WTC11 (cell line): Measurements from ENCODE around the gene ALK. TPM values are rescaled to one million over a fixed set of nuclear protein-coding genes. Genes with fewer than 3 reads are reported as not detected.

Experiments
- ATAC-seq: fragments of 200-7000 bp; cut with Tn5 transposase; 2 replicates; pipeline ENCODE4 v1.10.0; 2021; ENCODE audit warnings: mild to moderate bottlenecking, moderate library complexity
- CTCF ChIA-PET: fragments of 300-600 bp; sonication (Branson Sonifier 250); formaldehyde crosslinking; loops from one replicate; lab custom pipeline; 2021; ENCODE audit warnings: antibody characterized with exemption; lab: Charles Lee
- POLR2A ChIA-PET: fragments of 350-600 bp; sonication (Branson Sonifier 250); formaldehyde crosslinking; loops from one replicate; lab custom pipeline; 2021; ENCODE audit warnings: antibody characterized with exemption; lab: Charles Lee
- DNase-seq: peaks from one replicate; pipeline ENCODE4 v3.0.0; 2021; ENCODE audit warnings: low spot score
- H3K27ac Mint-ChIP-seq: 2 replicates; pipeline ENCODE4 v1.8.0; 2021; ENCODE audit warnings: mixed read lengths
- H3K27me3 Mint-ChIP-seq: 2 replicates; pipeline ENCODE4 v1.8.0; 2021; ENCODE audit warnings: low read depth, mild to moderate bottlenecking, moderate library complexity, mixed read lengths
- H3K36me3 Mint-ChIP-seq: 2 replicates; pipeline ENCODE4 v1.8.0; 2021; ENCODE audit warnings: mixed read lengths
- H3K4me1 Mint-ChIP-seq: 2 replicates; pipeline ENCODE4 v1.8.0; 2022; ENCODE audit warnings: mixed read lengths
- H3K4me3 Mint-ChIP-seq: 2 replicates; pipeline ENCODE4 v1.8.0; 2021; ENCODE audit warnings: mild to moderate bottlenecking, moderate library complexity, mixed read lengths
- H3K9me3 Mint-ChIP-seq: 2 replicates; pipeline ENCODE4 v1.8.0; 2021; ENCODE audit warnings: mixed read lengths
- CREM ChIP-seq: sonication (generic); formaldehyde crosslinking; IDR thresholded peaks from 2 replicates; pipeline ENCODE4 v1.8.1; 2022; ENCODE audit warnings: mild to moderate bottlenecking, missing genetic modification reagents, moderate library complexity
- ELF4 ChIP-seq: sonication (generic); formaldehyde crosslinking; IDR thresholded peaks from 2 replicates; pipeline ENCODE4 v1.8.1; 2022; ENCODE audit warnings: low read depth, mild to moderate bottlenecking, moderate library complexity, missing genetic modification reagents
- ETV6 ChIP-seq: sonication (generic); formaldehyde crosslinking; IDR thresholded peaks from 2 replicates; pipeline ENCODE4 v1.8.1; 2022; ENCODE audit warnings: mild to moderate bottlenecking, missing genetic modification reagents
- FOXP1 ChIP-seq: sonication (generic); formaldehyde crosslinking; IDR thresholded peaks from 2 replicates; pipeline ENCODE4 v1.8.0; 2022; ENCODE audit warnings: missing genetic modification reagents, mild to moderate bottlenecking, moderate library complexity, borderline replicate concordance
- NFATC4 ChIP-seq: fragments of 250-450 bp; sonication (Bioruptor Pico); IDR thresholded peaks from 2 replicates; pipeline ENCODE4 v1.9.0; 2021; ENCODE audit warnings: mild to moderate bottlenecking
- NFE2L1 ChIP-seq: sonication (generic); formaldehyde crosslinking; IDR thresholded peaks from 2 replicates; pipeline ENCODE4 v1.8.1; 2023; ENCODE audit warnings: missing genetic modification reagents
- RORB ChIP-seq: fragments of 250-450 bp; sonication (Bioruptor Pico); IDR thresholded peaks from 2 replicates; pipeline ENCODE4 v1.9.0; 2021; ENCODE audit warnings: mild to moderate bottlenecking
- SMAD3 ChIP-seq: sonication (generic); formaldehyde crosslinking; IDR thresholded peaks from 2 replicates; pipeline ENCODE4 v1.8.0; 2022; ENCODE audit warnings: missing genetic modification reagents, mild to moderate bottlenecking, borderline replicate concordance
- ZNF121 ChIP-seq: sonication (generic); formaldehyde crosslinking; IDR thresholded peaks from 2 replicates; pipeline ENCODE4 v1.8.0; 2023; ENCODE audit warnings: missing genetic modification reagents
- ZNF263 ChIP-seq: sonication (generic); formaldehyde crosslinking; IDR thresholded peaks from 2 replicates; pipeline ENCODE4 v1.8.1; 2022; ENCODE audit warnings: low read depth, mild to moderate bottlenecking, moderate library complexity, missing genetic modification reagents
- total RNA-seq: library from RNA; stranded (reverse); gene quantifications from 3 replicates; pipeline ENCODE4 v1.2.3, GENCODE V29; 2021
- TF ChIP-seq, protein P1 (sequence below): sonication (generic); formaldehyde crosslinking; IDR thresholded peaks from 2 replicates; pipeline ENCODE4 v1.8.0; 2022; ENCODE audit warnings: mild to moderate bottlenecking, missing genetic modification reagents
- TF ChIP-seq, protein P2 (sequence below): fragments of 250-450 bp; sonication (Bioruptor Pico); conservative IDR thresholded peaks from 2 replicates; pipeline ENCODE4 v1.9.0; 2021; ENCODE audit warnings: mild to moderate bottlenecking
- TF ChIP-seq, protein P3 (sequence below): fragments of 200-600 bp; IDR thresholded peaks from 2 replicates; pipeline ENCODE4 v1.8.0; 2022; ENCODE audit warnings: antibody characterized with exemption
- TF ChIP-seq, protein P4 (sequence below): fragments of 250-450 bp; sonication (Bioruptor Pico); IDR thresholded peaks from 2 replicates; pipeline ENCODE4 v1.8.0; 2021; ENCODE audit warnings: mild to moderate bottlenecking
- TF ChIP-seq, protein P5 (sequence below): sonication (generic); formaldehyde crosslinking; conservative IDR thresholded peaks from 2 replicates; pipeline ENCODE4 v1.8.1; 2023; ENCODE audit warnings: mild to moderate bottlenecking, low read depth, missing genetic modification reagents, moderate library complexity
- TF ChIP-seq, protein P6 (sequence below): sonication (generic); formaldehyde crosslinking; IDR thresholded peaks from 2 replicates; pipeline ENCODE4 v1.8.1; 2023; ENCODE audit warnings: mild to moderate bottlenecking, missing genetic modification reagents
- TF ChIP-seq, protein P7 (sequence below): sonication (generic); formaldehyde crosslinking; IDR thresholded peaks from 2 replicates; pipeline ENCODE4 v1.8.1; 2022; ENCODE audit warnings: mild to moderate bottlenecking, moderate library complexity, missing genetic modification reagents
- TF ChIP-seq, protein P8 (sequence below): sonication (generic); formaldehyde crosslinking; IDR thresholded peaks from 2 replicates; pipeline ENCODE4 v1.8.0; 2022; ENCODE audit warnings: mild to moderate bottlenecking, missing genetic modification reagents
- TF ChIP-seq, protein P9 (sequence below): fragments of 250-450 bp; sonication (Bioruptor Pico); IDR thresholded peaks from 2 replicates; pipeline ENCODE4 v1.9.0; 2021; ENCODE audit warnings: mild to moderate bottlenecking

ALK gene
- total RNA-seq, 1 experiment from 2014 or later: not detected

DNA sequence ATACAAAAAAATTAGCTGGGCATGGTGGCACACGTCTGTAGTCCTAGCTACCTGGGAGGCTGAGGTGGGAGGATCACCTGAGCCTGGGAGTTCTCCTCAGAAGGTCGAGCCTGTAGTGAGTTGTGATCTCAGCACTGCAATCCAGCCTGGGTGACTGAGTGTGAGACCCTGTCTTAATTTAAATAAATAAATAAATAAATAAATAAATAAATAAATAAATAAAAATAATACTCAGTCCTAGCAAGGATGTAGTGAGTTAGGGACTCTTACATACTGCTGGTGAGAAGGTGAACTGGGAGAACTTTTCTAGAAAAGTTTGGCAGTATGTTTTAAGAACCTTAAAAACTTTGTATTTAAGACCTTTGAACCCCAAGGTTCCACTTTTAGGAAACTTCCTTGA is 576.1 kb downstream of the ALK start:
- Mint-ChIP-seq H3K4me1 (peaks cover 3% of the 10 kb centered on the region; the same call in 1 of the 2 replicates), H3K9me3 (no peaks in the 10 kb centered on the region), H3K36me3 (no peaks in the 10 kb centered on the region), H3K27ac (no peak overlapping the region), H3K4me3 (no peak overlapping the region), H3K27me3 (no peaks in the 10 kb centered on the region)
- CTCF ChIA-PET: no interaction called here
- POLR2A ChIA-PET: no interaction called here
- TF ChIP-seq, protein P1, sequence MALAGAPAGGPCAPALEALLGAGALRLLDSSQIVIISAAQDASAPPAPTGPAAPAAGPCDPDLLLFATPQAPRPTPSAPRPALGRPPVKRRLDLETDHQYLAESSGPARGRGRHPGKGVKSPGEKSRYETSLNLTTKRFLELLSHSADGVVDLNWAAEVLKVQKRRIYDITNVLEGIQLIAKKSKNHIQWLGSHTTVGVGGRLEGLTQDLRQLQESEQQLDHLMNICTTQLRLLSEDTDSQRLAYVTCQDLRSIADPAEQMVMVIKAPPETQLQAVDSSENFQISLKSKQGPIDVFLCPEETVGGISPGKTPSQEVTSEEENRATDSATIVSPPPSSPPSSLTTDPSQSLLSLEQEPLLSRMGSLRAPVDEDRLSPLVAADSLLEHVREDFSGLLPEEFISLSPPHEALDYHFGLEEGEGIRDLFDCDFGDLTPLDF (CRISPR knock-in tag): no peak
- TF ChIP-seq, protein P2, sequence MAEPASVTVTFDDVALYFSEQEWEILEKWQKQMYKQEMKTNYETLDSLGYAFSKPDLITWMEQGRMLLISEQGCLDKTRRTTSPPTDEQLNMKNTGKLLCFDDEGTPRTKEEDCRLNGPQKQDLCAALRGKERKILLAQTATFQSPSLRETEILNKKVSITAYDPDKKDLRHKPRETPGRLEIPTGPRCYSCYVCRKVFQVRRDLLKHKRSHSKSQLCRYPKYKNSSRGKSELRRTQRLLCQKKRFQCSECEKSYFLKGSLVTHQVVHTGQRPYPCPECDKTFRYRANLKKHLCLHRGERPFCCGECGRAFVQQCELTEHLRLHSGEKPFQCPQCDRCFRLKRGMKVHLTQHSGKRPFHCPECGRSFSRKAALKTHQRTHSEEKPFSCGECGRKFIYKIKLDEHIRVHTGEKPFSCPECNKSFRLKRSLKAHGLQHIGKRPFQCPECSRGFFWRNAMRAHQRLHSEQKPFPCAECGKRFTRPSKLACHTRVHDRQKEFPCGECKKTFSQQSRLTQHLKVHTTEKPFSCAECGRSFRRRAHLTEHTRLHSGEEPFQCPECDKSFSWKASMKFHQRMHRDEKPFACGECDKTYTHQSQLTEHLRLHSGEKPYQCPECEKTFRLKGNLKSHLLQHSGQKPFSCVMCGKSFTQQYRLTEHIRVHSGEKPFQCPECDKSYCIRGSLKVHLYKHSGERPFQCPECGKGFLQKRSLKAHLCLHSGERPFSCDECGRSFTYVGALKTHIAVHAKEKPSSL (CRISPR knock-in tag): no peak
- TF ChIP-seq, protein P3, sequence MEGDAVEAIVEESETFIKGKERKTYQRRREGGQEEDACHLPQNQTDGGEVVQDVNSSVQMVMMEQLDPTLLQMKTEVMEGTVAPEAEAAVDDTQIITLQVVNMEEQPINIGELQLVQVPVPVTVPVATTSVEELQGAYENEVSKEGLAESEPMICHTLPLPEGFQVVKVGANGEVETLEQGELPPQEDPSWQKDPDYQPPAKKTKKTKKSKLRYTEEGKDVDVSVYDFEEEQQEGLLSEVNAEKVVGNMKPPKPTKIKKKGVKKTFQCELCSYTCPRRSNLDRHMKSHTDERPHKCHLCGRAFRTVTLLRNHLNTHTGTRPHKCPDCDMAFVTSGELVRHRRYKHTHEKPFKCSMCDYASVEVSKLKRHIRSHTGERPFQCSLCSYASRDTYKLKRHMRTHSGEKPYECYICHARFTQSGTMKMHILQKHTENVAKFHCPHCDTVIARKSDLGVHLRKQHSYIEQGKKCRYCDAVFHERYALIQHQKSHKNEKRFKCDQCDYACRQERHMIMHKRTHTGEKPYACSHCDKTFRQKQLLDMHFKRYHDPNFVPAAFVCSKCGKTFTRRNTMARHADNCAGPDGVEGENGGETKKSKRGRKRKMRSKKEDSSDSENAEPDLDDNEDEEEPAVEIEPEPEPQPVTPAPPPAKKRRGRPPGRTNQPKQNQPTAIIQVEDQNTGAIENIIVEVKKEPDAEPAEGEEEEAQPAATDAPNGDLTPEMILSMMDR: no peak
- TF ChIP-seq ZNF263 (no peak), CREM (no peak), FOXP1 (no peak), ETV6 (CRISPR knock-in tag) (no peak), NFE2L1 (CRISPR knock-in tag) (no peak)
- TF ChIP-seq, protein P4, sequence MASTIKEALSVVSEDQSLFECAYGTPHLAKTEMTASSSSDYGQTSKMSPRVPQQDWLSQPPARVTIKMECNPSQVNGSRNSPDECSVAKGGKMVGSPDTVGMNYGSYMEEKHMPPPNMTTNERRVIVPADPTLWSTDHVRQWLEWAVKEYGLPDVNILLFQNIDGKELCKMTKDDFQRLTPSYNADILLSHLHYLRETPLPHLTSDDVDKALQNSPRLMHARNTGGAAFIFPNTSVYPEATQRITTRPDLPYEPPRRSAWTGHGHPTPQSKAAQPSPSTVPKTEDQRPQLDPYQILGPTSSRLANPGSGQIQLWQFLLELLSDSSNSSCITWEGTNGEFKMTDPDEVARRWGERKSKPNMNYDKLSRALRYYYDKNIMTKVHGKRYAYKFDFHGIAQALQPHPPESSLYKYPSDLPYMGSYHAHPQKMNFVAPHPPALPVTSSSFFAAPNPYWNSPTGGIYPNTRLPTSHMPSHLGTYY (CRISPR knock-in tag): no peak
- TF ChIP-seq, protein P5, sequence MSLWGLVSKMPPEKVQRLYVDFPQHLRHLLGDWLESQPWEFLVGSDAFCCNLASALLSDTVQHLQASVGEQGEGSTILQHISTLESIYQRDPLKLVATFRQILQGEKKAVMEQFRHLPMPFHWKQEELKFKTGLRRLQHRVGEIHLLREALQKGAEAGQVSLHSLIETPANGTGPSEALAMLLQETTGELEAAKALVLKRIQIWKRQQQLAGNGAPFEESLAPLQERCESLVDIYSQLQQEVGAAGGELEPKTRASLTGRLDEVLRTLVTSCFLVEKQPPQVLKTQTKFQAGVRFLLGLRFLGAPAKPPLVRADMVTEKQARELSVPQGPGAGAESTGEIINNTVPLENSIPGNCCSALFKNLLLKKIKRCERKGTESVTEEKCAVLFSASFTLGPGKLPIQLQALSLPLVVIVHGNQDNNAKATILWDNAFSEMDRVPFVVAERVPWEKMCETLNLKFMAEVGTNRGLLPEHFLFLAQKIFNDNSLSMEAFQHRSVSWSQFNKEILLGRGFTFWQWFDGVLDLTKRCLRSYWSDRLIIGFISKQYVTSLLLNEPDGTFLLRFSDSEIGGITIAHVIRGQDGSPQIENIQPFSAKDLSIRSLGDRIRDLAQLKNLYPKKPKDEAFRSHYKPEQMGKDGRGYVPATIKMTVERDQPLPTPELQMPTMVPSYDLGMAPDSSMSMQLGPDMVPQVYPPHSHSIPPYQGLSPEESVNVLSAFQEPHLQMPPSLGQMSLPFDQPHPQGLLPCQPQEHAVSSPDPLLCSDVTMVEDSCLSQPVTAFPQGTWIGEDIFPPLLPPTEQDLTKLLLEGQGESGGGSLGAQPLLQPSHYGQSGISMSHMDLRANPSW (CRISPR knock-in tag): no peak
- TF ChIP-seq, protein P6, sequence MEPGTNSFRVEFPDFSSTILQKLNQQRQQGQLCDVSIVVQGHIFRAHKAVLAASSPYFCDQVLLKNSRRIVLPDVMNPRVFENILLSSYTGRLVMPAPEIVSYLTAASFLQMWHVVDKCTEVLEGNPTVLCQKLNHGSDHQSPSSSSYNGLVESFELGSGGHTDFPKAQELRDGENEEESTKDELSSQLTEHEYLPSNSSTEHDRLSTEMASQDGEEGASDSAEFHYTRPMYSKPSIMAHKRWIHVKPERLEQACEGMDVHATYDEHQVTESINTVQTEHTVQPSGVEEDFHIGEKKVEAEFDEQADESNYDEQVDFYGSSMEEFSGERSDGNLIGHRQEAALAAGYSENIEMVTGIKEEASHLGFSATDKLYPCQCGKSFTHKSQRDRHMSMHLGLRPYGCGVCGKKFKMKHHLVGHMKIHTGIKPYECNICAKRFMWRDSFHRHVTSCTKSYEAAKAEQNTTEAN (CRISPR knock-in tag): no peak
- TF ChIP-seq, protein P7, sequence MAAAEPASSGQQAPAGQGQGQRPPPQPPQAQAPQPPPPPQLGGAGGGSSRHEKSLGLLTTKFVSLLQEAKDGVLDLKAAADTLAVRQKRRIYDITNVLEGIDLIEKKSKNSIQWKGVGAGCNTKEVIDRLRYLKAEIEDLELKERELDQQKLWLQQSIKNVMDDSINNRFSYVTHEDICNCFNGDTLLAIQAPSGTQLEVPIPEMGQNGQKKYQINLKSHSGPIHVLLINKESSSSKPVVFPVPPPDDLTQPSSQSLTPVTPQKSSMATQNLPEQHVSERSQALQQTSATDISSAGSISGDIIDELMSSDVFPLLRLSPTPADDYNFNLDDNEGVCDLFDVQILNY (CRISPR knock-in tag): no peak
- DNase-seq (no peak), ATAC-seq (no peak)

DNA sequence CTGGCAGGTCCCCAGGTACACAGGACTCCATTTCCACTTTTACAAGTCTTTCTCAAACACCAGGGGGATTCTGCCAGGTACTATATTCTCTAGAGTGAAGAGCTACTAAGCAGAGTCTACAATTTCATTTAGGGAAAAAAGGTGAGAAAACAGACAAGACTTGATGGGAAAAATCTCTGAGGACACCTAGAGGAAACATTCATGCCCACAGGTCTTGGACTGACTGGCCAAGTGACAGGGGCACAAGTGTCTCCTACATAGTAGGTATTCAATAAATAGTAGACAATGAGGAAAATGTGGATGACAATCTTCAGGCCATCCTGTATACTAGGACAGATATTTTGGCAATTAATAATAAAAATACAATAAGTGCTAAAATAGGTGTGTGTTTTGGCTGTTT is 577.6 kb downstream of the ALK start:
- Mint-ChIP-seq H3K27me3 (no peaks in the 10 kb centered on the region), H3K4me3 (no peak overlapping the region), H3K9me3 (no peaks in the 10 kb centered on the region), H3K27ac (no peak overlapping the region), H3K4me1 (no peaks in the 10 kb centered on the region; the same call in 1 of the 2 replicates), H3K36me3 (no peaks in the 10 kb centered on the region)
- POLR2A ChIA-PET: no interaction called here
- ATAC-seq (no peak), DNase-seq (no peak)
- CTCF ChIA-PET: interaction anchor here (0.7 to 1.7 kb wide), 4 partner anchors 9 to 385 kb away, joined by 3 to 4 read pairs (median 4); no protein-coding TSS in a partner anchor
- TF ChIP-seq ELF4 (no peak), NFATC4 (CRISPR knock-in tag) (no peak), RORB (CRISPR knock-in tag) (no peak), SMAD3 (CRISPR knock-in tag) (no peak), ZNF121 (no peak)
- TF ChIP-seq, protein P8, sequence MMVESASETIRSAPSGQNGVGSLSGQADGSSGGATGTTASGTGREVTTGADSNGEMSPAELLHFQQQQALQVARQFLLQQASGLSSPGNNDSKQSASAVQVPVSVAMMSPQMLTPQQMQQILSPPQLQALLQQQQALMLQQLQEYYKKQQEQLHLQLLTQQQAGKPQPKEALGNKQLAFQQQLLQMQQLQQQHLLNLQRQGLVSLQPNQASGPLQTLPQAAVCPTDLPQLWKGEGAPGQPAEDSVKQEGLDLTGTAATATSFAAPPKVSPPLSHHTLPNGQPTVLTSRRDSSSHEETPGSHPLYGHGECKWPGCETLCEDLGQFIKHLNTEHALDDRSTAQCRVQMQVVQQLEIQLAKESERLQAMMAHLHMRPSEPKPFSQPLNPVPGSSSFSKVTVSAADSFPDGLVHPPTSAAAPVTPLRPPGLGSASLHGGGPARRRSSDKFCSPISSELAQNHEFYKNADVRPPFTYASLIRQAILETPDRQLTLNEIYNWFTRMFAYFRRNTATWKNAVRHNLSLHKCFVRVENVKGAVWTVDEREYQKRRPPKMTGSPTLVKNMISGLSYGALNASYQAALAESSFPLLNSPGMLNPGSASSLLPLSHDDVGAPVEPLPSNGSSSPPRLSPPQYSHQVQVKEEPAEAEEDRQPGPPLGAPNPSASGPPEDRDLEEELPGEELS: no peak
- TF ChIP-seq, protein P9, sequence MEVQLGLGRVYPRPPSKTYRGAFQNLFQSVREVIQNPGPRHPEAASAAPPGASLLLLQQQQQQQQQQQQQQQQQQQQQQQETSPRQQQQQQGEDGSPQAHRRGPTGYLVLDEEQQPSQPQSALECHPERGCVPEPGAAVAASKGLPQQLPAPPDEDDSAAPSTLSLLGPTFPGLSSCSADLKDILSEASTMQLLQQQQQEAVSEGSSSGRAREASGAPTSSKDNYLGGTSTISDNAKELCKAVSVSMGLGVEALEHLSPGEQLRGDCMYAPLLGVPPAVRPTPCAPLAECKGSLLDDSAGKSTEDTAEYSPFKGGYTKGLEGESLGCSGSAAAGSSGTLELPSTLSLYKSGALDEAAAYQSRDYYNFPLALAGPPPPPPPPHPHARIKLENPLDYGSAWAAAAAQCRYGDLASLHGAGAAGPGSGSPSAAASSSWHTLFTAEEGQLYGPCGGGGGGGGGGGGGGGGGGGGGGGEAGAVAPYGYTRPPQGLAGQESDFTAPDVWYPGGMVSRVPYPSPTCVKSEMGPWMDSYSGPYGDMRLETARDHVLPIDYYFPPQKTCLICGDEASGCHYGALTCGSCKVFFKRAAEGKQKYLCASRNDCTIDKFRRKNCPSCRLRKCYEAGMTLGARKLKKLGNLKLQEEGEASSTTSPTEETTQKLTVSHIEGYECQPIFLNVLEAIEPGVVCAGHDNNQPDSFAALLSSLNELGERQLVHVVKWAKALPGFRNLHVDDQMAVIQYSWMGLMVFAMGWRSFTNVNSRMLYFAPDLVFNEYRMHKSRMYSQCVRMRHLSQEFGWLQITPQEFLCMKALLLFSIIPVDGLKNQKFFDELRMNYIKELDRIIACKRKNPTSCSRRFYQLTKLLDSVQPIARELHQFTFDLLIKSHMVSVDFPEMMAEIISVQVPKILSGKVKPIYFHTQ (CRISPR knock-in tag): no peak
